T-cell (primary cell): ENCODE measurements around the gene CDC42BPB. TPM values are rescaled to one million over a fixed set of nuclear protein-coding genes. Genes with fewer than 3 reads are reported as not detected.

Experiments
- ATAC-seq, 4 experiments: fragments of 200-7000 bp in 3 of 4; fragments of 150-1000 bp in 1 of 4; cut with Tn5 transposase; replicated peaks in 1 of 4; 1 replicate in 3 of 4; 2 replicates in 1 of 4; pipeline ENCODE4 v1.10.0; 2021; ENCODE audit warnings: moderate library complexity in 3 of 4, mild to moderate bottlenecking in 2 of 4, moderate number of reproducible peaks in 1 of 4
- CTCF ChIA-PET, 2 donors: fragments of 300-600 bp; sonication (Branson Sonifier 250); formaldehyde crosslinking; loops; one replicate each; lab custom pipeline; 2022; ENCODE audit warnings: antibody characterized with exemption in 2 of 2; lab: Charles Lee
- POLR2A ChIA-PET, 2 donors: fragments of 300-600 bp; sonication (Branson Sonifier 250); formaldehyde crosslinking; loops; one replicate each; lab custom pipeline; 2022; ENCODE audit warnings: antibody characterized with exemption in 2 of 2; lab: Charles Lee
- DNase-seq, 35 experiments: peaks; one replicate each; pipeline versions ENCODE4 v3.0.0 to v3.0.0-alpha.2; 2013 to 2023
- H3K27ac ChIP-seq: one replicate; pipeline ENCODE4 v1.5.1; 2013; ENCODE audit warnings: low read length
- H3K27me3 ChIP-seq, 2 experiments: replicated peaks in 1 of 2; 1 replicate in 1 of 2; 2 replicates in 1 of 2; pipeline versions ENCODE4 v1.6.1 to v1.7.0; 2013; ENCODE audit warnings: low read length in 1 of 2, mixed read lengths in 1 of 2; ENCODE audit not compliant: control insufficient read depth in 2 of 2, insufficient read depth in 2 of 2; ENCODE audit errors: extremely low read depth in 1 of 2
- H3K36me3 ChIP-seq, 2 donors: 1 replicate in 1 of 2; 2 replicates in 1 of 2; pipeline versions ENCODE4 v1.6.1 to v1.7.0; 2013; ENCODE audit warnings: low read length in 1 of 2; ENCODE audit not compliant: control insufficient read depth in 2 of 2, insufficient read depth in 1 of 2; ENCODE audit errors: extremely low read depth in 1 of 2
- H3K4me1 ChIP-seq, 2 experiments: 1 replicate in 1 of 2; 2 replicates in 1 of 2; pipeline versions ENCODE4 v1.6.1 to v1.7.0; 2013; ENCODE audit warnings: low read length in 2 of 2, mixed read lengths in 1 of 2; ENCODE audit not compliant: insufficient read depth in 2 of 2, control insufficient read depth in 1 of 2; ENCODE audit errors: extremely low read depth in 1 of 2
- H3K4me3 ChIP-seq, 2 donors: 1 replicate in 1 of 2; 2 replicates in 1 of 2; pipeline versions ENCODE4 v1.5.1 to v1.7.0; 2013; ENCODE audit warnings: mild to moderate bottlenecking in 2 of 2, low read length in 1 of 2, moderate library complexity in 1 of 2; ENCODE audit not compliant: control insufficient read depth in 1 of 2; ENCODE audit errors: extremely low read depth in 1 of 2
- H3K9me3 ChIP-seq: 2 replicates; pipeline ENCODE4 v1.7.0; 2013
- H3K27ac Mint-ChIP-seq, 2 donors: one replicate each; pipeline ENCODE4 v1.8.0; 2020 to 2021; ENCODE audit warnings: mild to moderate bottlenecking in 2 of 2, mixed read lengths in 2 of 2
- H3K27me3 Mint-ChIP-seq, 2 donors: one replicate each; pipeline ENCODE4 v1.8.0; 2021 to 2022; ENCODE audit warnings: mixed read lengths in 2 of 2
- H3K36me3 Mint-ChIP-seq: one replicate; pipeline ENCODE4 v1.8.0; 2021; ENCODE audit warnings: mixed read lengths
- H3K4me1 Mint-ChIP-seq, 3 donors: one replicate each; pipeline ENCODE4 v1.8.0; 2020 to 2022; ENCODE audit warnings: mixed read lengths in 3 of 3, mild to moderate bottlenecking in 1 of 3
- H3K4me3 Mint-ChIP-seq, 3 donors: one replicate each; pipeline ENCODE4 v1.8.0; 2020 to 2022; ENCODE audit warnings: mild to moderate bottlenecking in 3 of 3, mixed read lengths in 3 of 3, moderate library complexity in 3 of 3
- H3K9me3 Mint-ChIP-seq, 3 donors: one replicate each; pipeline ENCODE4 v1.8.0; 2020 to 2022; ENCODE audit warnings: mixed read lengths in 3 of 3
- WGBS: methylation state at CpG from one replicate; pipeline ENCODE4 v1.1.5; 2013; ENCODE audit warnings: missing lambda C conversion rate; ENCODE audit not compliant: insufficient coverage; 5-methylcytosine and 5-hydroxymethylcytosine counted together
- total RNA-seq, 35 experiments: library from RNA in 6 of 35; stranded (reverse) in 6 of 35; fragments of 120-200 nt in 1 of 35; gene quantifications; one replicate each; pipeline versions ENCODE4 v1.2.1 to v1.2.4 and lab custom pipeline; 2013 to 2026

The CDC42BPB gene
- total RNA-seq, 5 donors from 2014 or later (not counting 1 experiment from before 2014, with no cell fraction given) = 5.3 to 17.5 (median 11.2) TPM

- ATAC-seq (no peak), DNase-seq (no peak)
- Mint-ChIP-seq H3K27me3 (peaks cover 0 to 19% of the 10 kb centered on the region in 2 donors), H3K4me1 (peaks cover 0 to 1% (median 0%) of the 10 kb centered on the region in 3 donors), H3K36me3 (no peaks in the 10 kb centered on the region), H3K27ac (no peak overlapping the region), H3K4me3 (no peak overlapping the region), H3K9me3 (no peaks in the 10 kb centered on the region)
- Histone ChIP-seq H3K27me3 (peaks cover 2 to 65% of the 10 kb centered on the region in 2 experiments), H3K4me1 (peaks cover 0 to 8% of the 10 kb centered on the region in 2 experiments), H3K4me3 (no peak overlapping the region), H3K27ac (no peak overlapping the region), H3K36me3 (no peaks in the 10 kb centered on the region), H3K9me3 (no peaks in the 10 kb centered on the region)
- CTCF ChIA-PET = no interaction called here
- POLR2A ChIA-PET = interaction anchor here in 1 of 2 donors (0.6 kb wide), 1 partner anchor 905 kb away, joined by 4 read pairs; no protein-coding TSS in a partner anchor
- 67% methylated on average over 2 of the region's 8 CpGs for WGBS
These were observed 13.0 kb upstream of the CDC42BPB start for GRCh38 chr14:103070263-103070885.

DNA sequence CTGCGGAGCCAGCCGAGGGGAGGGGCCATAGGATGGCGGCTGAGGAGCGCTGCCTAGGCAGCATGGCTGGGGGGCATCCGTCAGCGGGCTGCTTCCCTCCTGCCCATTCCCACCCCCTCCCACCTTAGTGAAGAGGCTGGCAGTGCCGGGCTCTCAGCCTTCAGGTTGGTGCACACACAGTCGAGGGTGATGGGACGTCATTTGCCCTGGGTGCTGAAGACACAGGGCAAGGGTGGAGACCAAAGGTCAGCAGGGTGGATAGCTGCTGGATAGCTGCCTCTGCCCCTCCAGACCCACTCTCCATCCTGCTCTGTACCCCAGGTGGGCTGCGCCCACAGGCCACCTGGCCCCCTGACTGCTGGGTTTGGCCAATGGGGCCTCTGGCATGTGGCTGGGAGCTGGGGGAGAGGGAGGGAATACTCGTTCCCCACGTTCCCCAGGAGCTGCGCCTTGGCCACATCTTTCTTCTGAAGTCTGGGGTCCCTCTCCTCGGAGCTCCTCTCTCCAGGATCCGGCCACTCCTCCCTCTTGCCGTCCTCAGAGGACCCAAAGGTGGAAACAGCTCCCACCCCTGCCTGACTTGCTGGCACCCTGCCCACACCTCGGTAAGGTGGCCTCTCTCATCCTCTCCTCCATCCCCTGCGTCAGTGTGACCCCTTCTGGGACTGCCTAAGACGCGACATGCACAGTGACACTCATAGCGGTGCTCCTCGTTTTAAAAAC, 11.2 kb upstream of the CDC42BPB start:
- Mint-ChIP-seq H3K4me1 (no peaks in the 10 kb centered on the region), H3K4me3 (no peak overlapping the region), H3K36me3 (no peaks in the 10 kb centered on the region), H3K27me3 (peaks cover 4 to 17% of the 10 kb centered on the region in 2 donors), H3K9me3 (no peaks in the 10 kb centered on the region), H3K27ac (no peak overlapping the region)
- no peak for DNase-seq
- no peak for ATAC-seq
- Histone ChIP-seq H3K4me1 (no peaks in the 10 kb centered on the region), H3K27ac (no peak overlapping the region), H3K36me3 (no peaks in the 10 kb centered on the region), H3K4me3 (no peak overlapping the region), H3K27me3 (peaks cover 0 to 51% of the 10 kb centered on the region in 2 experiments), H3K9me3 (no peaks in the 10 kb centered on the region)
- 75% methylated on average over 13 of the region's 22 CpGs for WGBS
- ChIA-PET CTCF (no interaction called here), POLR2A (interaction anchor here in 1 of 2 donors (0.7 kb wide), 1 partner anchor 266 kb away, joined by 3 read pairs; the partner anchor contains the start of gene EIF5)

- H3K36me3 ChIP-seq = no peaks in the 10 kb centered on the region
- ATAC-seq (no peak), DNase-seq (no peak)
- H3K9me3 ChIP-seq = no peaks in the 10 kb centered on the region
- Mint-ChIP-seq H3K9me3 (no peaks in the 10 kb centered on the region), H3K27ac (no peak overlapping the region), H3K27me3 (peaks cover 4 to 17% of the 10 kb centered on the region in 2 donors), H3K4me3 (no peak overlapping the region), H3K4me1 (no peaks in the 10 kb centered on the region), H3K36me3 (no peaks in the 10 kb centered on the region)
- no peaks in the 10 kb centered on the region for H3K4me1 ChIP-seq
- no peak overlapping the region for H3K4me3 ChIP-seq
- peaks cover 0 to 44% of the 10 kb centered on the region in 2 experiments for H3K27me3 ChIP-seq
- 60% methylated on average over 1 of the region's 8 CpGs for WGBS
- ChIA-PET POLR2A (no interaction called here), CTCF (no interaction called here)
- no peak overlapping the region for H3K27ac ChIP-seq
These were observed 10.0 kb upstream of the CDC42BPB start for GRCh38 chr14:103067231-103067954.

DNA sequence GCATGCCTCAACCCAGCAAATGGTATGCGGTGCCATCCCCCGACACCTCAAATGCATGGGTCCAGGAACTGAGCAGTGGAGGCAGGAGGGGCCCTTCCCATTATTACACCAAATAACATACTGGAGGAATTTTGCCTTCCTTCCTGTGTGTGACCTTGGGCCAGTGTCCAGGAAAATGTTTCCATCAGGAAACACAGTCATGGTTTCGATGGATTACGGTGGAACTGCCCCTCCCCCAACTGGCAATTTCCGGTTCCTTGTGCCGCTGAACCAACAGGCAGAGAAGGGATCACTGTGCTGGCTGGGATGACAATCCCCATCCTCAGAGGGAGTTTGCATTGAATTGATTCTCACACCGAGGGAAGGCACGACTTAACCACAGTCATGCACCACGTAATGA, 9.1 kb upstream of the CDC42BPB start:
- H3K4me3 ChIP-seq = no peak overlapping the region
- peaks cover 4 to 42% of the 10 kb centered on the region in 2 experiments for H3K27me3 ChIP-seq
- ATAC-seq (no peak), DNase-seq (no peak)
- no peak overlapping the region for H3K27ac ChIP-seq
- Mint-ChIP-seq H3K9me3 (no peaks in the 10 kb centered on the region), H3K27me3 (peaks cover 4 to 17% of the 10 kb centered on the region in 2 donors), H3K4me3 (no peak overlapping the region), H3K4me1 (no peaks in the 10 kb centered on the region), H3K36me3 (no peaks in the 10 kb centered on the region), H3K27ac (no peak overlapping the region)
- CTCF ChIA-PET = interaction anchor here in 1 of 2 donors (0.8 kb wide), 1 partner anchor 372 kb away, joined by 3 read pairs; no protein-coding TSS in a partner anchor
- POLR2A ChIA-PET = interaction anchor here in 1 of 2 donors (0.6 kb wide), 1 partner anchor 258 kb away, joined by 6 read pairs; no protein-coding TSS in a partner anchor
- no peaks in the 10 kb centered on the region for H3K9me3 ChIP-seq
- H3K4me1 ChIP-seq = no peaks in the 10 kb centered on the region
- no peaks in the 10 kb centered on the region for H3K36me3 ChIP-seq
- 67% methylated on average over 2 of the region's 9 CpGs for WGBS

GRCh38 chr14:103065861-103066260, 8.5 kb upstream of the CDC42BPB start:
- no peaks in the 10 kb centered on the region for H3K4me1 ChIP-seq
- H3K27ac ChIP-seq = no peak overlapping the region
- H3K27me3 ChIP-seq = peaks cover 4 to 41% of the 10 kb centered on the region in 2 experiments
- Mint-ChIP-seq H3K9me3 (no peaks in the 10 kb centered on the region), H3K4me1 (no peaks in the 10 kb centered on the region), H3K4me3 (no peak overlapping the region), H3K27ac (no peak overlapping the region), H3K36me3 (no peaks in the 10 kb centered on the region), H3K27me3 (peaks cover 4 to 17% of the 10 kb centered on the region in 2 donors)
- ChIA-PET POLR2A (interaction anchor here in 1 of 2 donors (0.6 kb wide), 1 partner anchor 258 kb away, joined by 6 read pairs; no protein-coding TSS in a partner anchor), CTCF (interaction anchor here in 1 of 2 donors (0.8 kb wide), 1 partner anchor 371 kb away, joined by 3 read pairs; no protein-coding TSS in a partner anchor)
- H3K4me3 ChIP-seq = no peak overlapping the region
- 100% methylated on average over 2 of the region's 7 CpGs for WGBS
- ATAC-seq (no peak), DNase-seq (no peak)
- no peaks in the 10 kb centered on the region for H3K36me3 ChIP-seq
- H3K9me3 ChIP-seq = no peaks in the 10 kb centered on the region

DNA sequence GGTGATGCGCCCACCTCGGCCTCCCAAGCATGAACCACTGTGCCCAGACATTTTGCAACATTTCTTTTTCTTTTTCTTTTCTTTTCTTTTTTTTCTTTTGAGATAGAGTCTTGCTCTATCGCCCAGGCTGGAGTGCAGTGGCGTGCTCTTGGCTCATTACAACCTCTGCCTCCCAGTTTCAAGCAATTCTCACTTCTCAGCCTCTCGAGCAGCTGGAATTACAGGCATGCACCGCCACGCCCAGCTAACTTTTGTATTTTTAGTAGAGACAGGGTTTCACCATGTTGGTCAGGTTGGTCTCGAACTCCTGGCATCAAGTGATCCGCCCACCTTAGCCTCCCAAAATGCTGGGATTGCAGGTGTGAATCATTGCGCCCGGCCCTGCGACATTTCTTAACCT, 7.6 kb upstream of the CDC42BPB start:
- no peaks in the 10 kb centered on the region for H3K9me3 Mint-ChIP-seq
- DNase-seq = no peak
- peaks cover 8 to 20% of the 10 kb centered on the region in 2 donors for H3K27me3 Mint-ChIP-seq
- 70% methylated on average over 3 of the region's 12 CpGs for WGBS
- ChIA-PET CTCF (no interaction called here), POLR2A (no interaction called here)
- H3K4me1 Mint-ChIP-seq = no peaks in the 10 kb centered on the region
- no peak overlapping the region for H3K27ac Mint-ChIP-seq
- H3K4me1 ChIP-seq = no peaks in the 10 kb centered on the region
- H3K36me3 Mint-ChIP-seq = no peaks in the 10 kb centered on the region
- H3K36me3 ChIP-seq = no peaks in the 10 kb centered on the region
- peaks cover 7 to 36% of the 10 kb centered on the region in 2 experiments for H3K27me3 ChIP-seq
- no peak overlapping the region for H3K4me3 Mint-ChIP-seq
- ATAC-seq = no peak
- no peaks in the 10 kb centered on the region for H3K9me3 ChIP-seq
- no peak overlapping the region for H3K4me3 ChIP-seq
- H3K27ac ChIP-seq = no peak overlapping the region
